ENCODE measurements around the gene LUZP1.

LUZP1 gene

GRCh38 chr1:23080885-23081284 is 87.8 kb downstream of the LUZP1 start:
- no peak for DNase-seq

DNA sequence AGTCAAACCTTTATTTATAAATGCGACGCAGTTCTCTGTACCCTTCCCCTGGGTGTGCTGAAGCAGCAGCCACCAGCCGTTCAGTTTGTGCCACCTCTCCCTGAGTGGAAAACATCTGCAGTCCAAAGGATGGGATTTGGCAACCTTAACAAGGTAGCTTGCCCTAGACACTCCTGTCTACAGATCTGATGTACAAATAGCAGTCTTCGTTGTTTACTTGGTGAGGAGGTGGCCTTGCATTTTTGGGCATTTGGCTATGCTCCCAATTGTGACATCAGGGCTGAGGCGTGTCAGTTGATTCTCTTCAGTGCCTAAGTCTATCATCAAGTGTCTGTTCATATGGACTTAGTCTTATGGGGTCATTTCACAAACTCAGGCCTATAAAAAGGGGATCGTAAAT is 89.6 kb downstream of the LUZP1 start:
- DNase-seq: no peak

GRCh38 chr1:23074012-23074411 is 94.6 kb downstream of the LUZP1 start:
- DNase-seq: no peak

- DNase-seq: no peak
Measured at GRCh38 chr1:23069675-23070074, 99.0 kb downstream of the LUZP1 start.

- DNase-seq: no peak
Measured at GRCh38 chr1:23069149-23069548, 99.5 kb downstream of the LUZP1 start.

- DNase-seq: no peak
Measured at GRCh38 chr1:23066075-23066474, 102.6 kb downstream of the LUZP1 start.

DNA sequence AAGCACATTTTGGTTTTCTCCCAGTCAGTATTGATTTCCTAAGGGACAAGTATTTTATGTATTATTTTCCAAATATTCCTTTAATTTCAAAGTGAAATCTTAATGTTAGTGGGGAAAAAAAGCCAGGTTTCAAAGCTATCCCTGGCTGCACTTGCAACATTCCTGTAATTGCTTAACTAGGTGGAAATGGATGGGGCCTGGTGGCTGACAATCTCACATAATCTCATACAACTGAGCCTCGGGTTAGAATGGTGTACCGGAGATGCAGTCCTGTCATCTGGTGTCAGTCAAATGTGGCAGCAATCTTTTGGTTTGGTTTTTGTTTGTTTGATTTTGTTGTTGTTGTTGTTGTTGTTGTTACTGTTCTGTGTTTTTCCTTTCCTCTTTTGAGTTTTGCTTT is 103.3 kb downstream of the LUZP1 start:
- no peak for DNase-seq

DNA sequence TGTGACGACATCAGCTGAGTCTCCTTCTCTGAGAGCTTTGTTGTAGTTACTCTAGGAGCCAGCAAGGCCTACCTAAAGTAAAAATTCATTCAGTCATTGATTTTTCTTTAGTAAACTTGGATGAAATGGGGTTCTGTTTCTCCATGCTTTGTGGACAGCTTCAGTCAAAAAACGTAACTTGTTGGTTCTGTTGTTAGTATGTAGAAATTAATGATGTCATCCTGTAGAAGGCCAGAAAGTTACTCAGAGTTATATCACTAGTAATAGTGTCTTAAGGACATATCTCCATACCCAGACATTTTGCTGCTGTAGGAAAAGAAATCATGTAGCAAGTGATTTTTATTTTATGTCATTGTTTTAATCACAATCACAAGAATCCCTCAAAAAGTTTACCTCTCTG is 106.4 kb downstream of the LUZP1 start:
- no peak for DNase-seq

- DNase-seq: no peak
Measured at GRCh38 chr1:23057301-23057700, 111.4 kb downstream of the LUZP1 start.

GRCh38 chr1:23051290-23051909 is 117.3 kb downstream of the LUZP1 start:
- no peak for DNase-seq

- DNase-seq: no peak
Measured at GRCh38 chr1:23050201-23050600, 118.5 kb downstream of the LUZP1 start.

DNA sequence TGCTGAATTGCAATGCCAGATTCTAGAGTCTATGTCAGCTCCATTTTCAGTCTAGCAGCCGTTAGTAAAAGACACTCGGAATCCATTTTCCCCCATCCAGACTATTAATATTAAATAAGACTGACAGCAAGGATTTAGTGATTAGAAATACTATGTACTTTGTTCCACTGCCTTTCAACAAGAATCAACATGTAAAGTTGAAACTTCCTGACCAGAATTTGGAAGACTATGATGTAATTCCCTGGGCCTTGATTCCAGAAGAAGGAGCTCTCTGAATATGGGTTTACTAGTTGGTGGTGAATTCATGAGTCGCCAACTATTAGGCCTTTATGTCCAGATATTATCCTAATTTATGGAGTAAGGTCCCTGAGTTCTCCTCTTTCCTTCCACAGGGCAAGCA is 124.6 kb downstream of the LUZP1 start:
- DNase-seq: no peak

DNA sequence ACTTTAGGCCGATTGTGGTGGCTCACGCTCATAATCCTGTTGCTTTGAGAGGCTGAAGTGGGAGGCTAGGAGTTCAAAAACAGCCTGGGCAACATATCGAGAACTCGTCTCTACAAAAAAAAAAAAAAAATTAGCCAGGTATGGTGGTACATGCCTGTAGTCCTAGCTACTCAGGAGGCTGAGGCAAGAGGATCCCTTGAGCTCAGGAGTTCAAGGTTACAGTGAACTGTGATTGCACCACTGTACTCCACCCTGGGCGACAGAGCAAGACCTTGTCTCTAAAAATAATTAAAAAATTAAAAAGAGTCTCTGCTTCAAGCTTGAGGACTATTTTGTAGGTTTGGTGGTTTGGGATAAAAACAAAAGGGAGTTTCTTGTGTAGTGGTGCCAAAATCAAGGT is 128.1 kb downstream of the LUZP1 start:
- DNase-seq: no peak

DNA sequence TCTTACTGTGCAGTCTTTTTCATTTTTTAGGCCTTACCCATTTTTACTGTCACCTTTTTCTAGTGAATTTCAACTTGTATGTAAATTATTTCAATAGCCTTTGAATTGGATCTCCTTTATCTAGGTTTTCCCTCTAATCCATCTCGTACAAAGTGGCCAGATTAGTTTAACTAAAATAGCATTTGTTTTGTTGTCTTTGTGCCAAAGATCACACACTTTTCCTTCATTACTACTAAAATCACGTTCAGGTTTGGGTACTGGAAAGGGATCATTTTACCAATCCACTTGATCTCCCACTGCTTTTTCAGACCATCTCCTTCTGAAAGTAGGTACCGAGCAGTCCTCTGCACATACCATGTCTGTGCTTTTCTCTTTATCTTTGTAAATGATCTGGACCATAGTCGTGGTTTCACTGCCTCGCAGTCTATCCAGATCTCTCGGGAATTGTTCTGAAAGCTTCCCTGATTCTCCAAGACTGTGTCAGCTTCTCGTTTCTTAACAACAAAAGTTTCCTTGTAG is 129.3 kb downstream of the LUZP1 start:
- no peak for DNase-seq

DNA sequence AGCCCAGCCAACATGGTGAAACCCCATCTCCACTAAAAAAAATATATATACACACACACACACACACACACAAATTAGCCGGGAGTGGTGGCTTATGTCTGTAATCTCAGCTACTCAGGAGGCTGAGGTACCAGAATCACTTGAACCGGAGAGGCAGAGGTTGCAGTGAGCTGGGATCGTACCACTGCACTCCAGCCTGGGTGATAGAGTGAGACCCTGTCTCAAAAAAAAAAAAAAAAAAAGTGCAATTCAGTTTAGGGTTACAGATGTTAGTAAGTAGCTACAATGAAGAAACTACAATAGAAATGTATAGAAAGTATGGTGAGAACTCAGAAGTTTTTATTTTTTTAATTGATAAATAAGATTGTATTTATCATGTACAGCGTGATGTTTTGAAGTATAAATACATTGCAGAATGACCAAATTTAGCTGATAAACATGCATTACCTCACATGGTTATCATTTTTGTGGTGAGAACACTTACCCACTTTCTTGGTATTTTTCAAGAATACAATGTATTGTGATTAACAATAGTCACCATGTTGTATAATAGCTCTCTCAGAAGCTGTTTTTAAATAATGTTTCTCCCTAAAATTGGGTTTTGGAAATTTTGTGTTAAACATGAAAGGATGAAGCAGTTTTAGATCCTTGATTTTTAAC is 131.4 kb downstream of the LUZP1 start:
- DNase-seq: no peak

- no peak for DNase-seq
Measured at GRCh38 chr1:23035823-23036452, 132.7 kb downstream of the LUZP1 start.

Data from NCI-H2029 treated with DMSO at 0.1 percent for 48 hours (cell line).